Glutamatergic neuron (in vitro differentiated cells): ENCODE data around the gene CD19. TPM values are rescaled to one million over a fixed set of nuclear protein-coding genes. Genes with fewer than 3 reads are reported as not detected.

ENCODE experiments used
- DNase-seq: peaks from one replicate; pipeline ENCODE4 v3.0.0; 2022
- H3K27ac Mint-ChIP-seq: one replicate; pipeline ENCODE4 v1.8.0; 2020; ENCODE audit warnings: mild to moderate bottlenecking, mixed read lengths, inconsistent platforms; ENCODE audit not compliant: unreplicated experiment
- H3K27me3 Mint-ChIP-seq: one replicate; pipeline ENCODE4 v1.8.0; 2020; ENCODE audit warnings: mild to moderate bottlenecking, moderate library complexity, mixed read lengths, inconsistent platforms; ENCODE audit not compliant: unreplicated experiment
- H3K36me3 Mint-ChIP-seq: one replicate; pipeline ENCODE4 v1.8.0; 2020; ENCODE audit warnings: mild to moderate bottlenecking, mixed read lengths, inconsistent platforms; ENCODE audit not compliant: unreplicated experiment
- H3K4me1 Mint-ChIP-seq: one replicate; pipeline ENCODE4 v1.8.0; 2020; ENCODE audit warnings: mild to moderate bottlenecking, low read depth, mixed read lengths, inconsistent platforms; ENCODE audit not compliant: unreplicated experiment
- H3K4me3 Mint-ChIP-seq: one replicate; pipeline ENCODE4 v1.8.0; 2020; ENCODE audit warnings: mild to moderate bottlenecking, mixed read lengths, inconsistent platforms; ENCODE audit not compliant: unreplicated experiment
- H3K9me3 Mint-ChIP-seq: one replicate; pipeline ENCODE4 v1.8.0; 2020; ENCODE audit warnings: mild to moderate bottlenecking, moderate library complexity, mixed read lengths, inconsistent platforms; ENCODE audit not compliant: unreplicated experiment
- total RNA-seq: library from RNA; stranded (reverse); fragmentation: NEBNext Ultra II Directional; extraction: Animal tissue kit (Norgen Biotek cat#: 25700); gene quantifications from one replicate; pipeline ENCODE4 v1.2.1, GENCODE V29; 2021; ENCODE audit not compliant: unreplicated experiment
- TF ChIP-seq, protein P1 (sequence below): fragments of 200-600 bp; sonication (generic); IDR thresholded peaks from one replicate; pipeline ENCODE4 v1.5.0; 2021; ENCODE audit not compliant: partially characterized antibody, unreplicated experiment

The CD19 gene
- total RNA-seq, 1 donor from 2014 or later = 0.27 TPM

DNA sequence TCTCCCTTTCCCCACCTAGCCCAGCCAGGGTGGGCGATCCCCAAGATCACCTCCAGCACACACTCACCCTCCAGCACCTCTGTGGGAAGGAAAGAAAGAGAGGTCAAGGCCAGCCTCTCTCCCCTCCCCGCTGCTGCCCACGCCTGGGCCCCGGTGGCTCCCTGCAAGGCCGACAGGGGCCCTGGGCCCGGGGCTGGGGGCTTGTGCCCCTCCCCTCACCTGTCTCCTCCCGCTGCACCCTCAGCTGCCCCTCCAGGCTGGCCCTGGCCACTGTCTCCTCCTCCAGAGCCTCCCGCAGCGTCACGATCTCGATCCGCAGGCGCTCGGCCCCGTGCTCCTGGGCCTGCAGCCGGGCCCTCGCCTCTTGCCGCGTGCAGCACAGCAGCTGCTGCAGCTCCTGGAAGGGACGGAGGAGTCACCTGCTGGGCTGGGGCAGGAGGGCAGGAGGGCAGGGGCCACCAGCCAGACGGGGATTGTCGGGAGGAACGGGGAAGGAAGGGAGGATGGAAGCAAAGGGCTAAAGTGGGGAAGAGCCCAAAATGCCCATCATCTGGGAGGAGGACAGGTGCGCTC lies 25.9 kb upstream of the CD19 start:
- DNase-seq = no peak
- Mint-ChIP-seq H3K27ac (no peak overlapping the region), H3K9me3 (no peaks in the 10 kb centered on the region), H3K4me3 (no peak overlapping the region), H3K27me3 (peaks cover 7% of the 10 kb centered on the region), H3K4me1 (no peaks in the 10 kb centered on the region), H3K36me3 (no peaks in the 10 kb centered on the region)
- TF ChIP-seq, protein P1, sequence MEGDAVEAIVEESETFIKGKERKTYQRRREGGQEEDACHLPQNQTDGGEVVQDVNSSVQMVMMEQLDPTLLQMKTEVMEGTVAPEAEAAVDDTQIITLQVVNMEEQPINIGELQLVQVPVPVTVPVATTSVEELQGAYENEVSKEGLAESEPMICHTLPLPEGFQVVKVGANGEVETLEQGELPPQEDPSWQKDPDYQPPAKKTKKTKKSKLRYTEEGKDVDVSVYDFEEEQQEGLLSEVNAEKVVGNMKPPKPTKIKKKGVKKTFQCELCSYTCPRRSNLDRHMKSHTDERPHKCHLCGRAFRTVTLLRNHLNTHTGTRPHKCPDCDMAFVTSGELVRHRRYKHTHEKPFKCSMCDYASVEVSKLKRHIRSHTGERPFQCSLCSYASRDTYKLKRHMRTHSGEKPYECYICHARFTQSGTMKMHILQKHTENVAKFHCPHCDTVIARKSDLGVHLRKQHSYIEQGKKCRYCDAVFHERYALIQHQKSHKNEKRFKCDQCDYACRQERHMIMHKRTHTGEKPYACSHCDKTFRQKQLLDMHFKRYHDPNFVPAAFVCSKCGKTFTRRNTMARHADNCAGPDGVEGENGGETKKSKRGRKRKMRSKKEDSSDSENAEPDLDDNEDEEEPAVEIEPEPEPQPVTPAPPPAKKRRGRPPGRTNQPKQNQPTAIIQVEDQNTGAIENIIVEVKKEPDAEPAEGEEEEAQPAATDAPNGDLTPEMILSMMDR = no peak

DNA sequence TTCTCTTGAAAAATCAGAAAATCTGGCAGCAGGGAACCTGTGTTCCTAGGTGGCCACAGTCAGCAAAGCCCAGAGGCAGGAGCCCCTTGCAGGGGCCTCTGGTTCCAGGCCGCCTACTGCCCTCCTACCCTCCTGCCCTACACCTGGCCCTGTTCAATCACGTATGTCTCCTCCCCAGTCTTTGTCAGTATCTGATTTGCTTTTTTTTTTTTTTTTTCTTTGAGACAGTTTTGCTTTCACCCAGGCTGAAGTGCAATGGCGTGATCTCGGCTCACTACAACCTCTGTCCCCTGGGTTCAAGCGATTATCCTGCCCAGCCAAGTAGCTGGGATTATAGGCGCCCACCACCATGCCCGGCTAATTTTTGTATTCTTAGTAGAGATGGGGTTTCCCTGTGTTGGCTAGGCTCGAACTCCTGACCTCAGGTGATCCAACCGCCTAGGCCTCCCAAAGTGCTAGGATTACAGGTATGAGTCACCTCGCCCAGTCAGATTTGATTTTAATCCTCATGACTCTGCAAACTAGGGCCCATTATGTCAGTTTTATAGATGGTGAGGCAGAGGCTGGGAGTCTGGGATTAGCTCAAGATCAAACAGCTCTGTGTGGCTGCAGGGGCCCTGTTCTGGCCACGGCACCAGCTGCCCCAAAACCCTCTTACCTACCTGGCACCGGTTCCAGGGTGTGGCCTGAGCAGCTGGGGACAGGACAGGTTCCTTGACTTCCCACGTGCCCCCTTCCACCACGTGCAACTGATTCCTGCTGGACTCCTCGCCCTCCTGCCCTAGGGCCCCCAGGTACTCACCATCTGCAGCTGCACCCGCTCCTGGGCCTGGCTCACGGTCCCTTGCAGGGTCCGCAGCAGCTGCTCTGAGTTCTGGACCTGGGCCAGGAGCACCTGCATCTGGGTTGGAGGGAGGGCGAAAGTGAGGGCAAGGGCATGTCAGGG lies 21.4 kb upstream of the CD19 start:
- Mint-ChIP-seq H3K4me1 (no peaks in the 10 kb centered on the region), H3K27ac (no peak overlapping the region), H3K4me3 (no peak overlapping the region), H3K9me3 (no peaks in the 10 kb centered on the region), H3K27me3 (peaks cover 2% of the 10 kb centered on the region), H3K36me3 (peaks cover 5% of the 10 kb centered on the region)
- DNase-seq = no peak
- TF ChIP-seq, protein P1 = no peak

DNA sequence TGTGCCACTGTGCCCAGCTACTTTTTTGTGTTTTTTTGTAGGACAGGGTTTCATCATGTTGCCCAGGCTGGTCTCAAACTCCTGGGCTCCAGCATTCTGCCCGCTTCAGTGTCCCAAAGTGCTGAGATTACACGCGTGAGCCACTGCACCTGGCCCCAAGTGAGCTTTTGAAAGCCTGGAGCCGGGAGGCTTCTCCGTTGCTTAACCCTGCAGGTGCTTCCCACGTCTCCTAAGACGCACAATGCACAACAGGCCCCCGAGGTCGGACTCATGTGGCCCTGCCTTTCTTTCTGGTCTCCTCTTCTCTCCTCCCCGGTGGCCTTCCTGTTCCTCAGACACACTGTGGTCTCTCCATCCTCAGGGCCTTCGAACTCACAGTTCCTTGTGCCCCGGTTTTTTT lies 19.2 kb upstream of the CD19 start:
- no peak overlapping the region for H3K4me3 Mint-ChIP-seq
- H3K27me3 Mint-ChIP-seq = peaks cover 2% of the 10 kb centered on the region

DNA sequence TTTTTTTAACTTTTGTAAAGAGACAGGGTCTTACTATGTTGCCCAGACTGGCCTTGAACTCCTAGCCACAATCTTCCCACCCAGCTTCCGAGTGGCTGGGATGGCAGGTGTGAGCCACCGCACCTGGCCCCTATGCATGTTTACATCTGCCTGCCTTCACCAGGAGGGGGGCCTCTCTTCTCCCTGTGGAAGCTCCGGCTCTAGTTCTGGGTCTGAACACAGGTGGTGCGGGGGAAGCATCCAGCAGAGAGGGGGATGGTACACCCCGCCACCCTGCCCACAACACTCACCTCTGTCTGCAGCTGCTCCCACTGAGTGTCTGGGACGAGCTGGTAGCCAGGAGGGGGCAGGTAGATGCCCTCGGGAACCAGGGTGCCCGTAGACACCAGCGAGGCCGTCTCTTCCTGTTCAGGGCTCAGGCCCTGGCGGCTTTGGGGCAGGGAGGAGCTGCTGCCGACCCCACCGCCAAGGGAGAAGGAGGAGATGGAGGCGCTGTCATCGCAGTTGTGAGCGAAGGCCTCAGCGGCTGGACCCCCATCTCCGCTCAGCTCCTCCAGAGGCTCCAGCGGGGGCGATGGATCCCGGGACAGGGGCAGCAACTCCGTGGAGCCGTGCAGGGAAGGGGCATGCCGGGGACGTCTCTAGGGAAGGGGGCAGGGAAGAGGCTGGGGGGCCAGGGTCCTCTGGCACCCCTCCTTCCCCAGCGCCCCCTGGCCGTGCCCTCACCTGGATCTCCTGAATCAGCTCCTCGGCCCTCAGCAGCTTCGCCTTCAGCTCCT lies 17.6 kb upstream of the CD19 start:
- Mint-ChIP-seq H3K36me3 (peaks cover 11% of the 10 kb centered on the region), H3K4me3 (no peak overlapping the region)
- TF ChIP-seq, protein P1 = no peak

More for the DNA sequence above, 19.2 kb upstream of the CD19 start:
- Mint-ChIP-seq H3K36me3 (peaks cover 11% of the 10 kb centered on the region), H3K27ac (no peak overlapping the region), H3K9me3 (no peaks in the 10 kb centered on the region), H3K4me1 (no peaks in the 10 kb centered on the region)
- TF ChIP-seq, protein P1 = no peak
- DNase-seq = no peak

More for the DNA sequence above, 17.6 kb upstream of the CD19 start:
- H3K27ac Mint-ChIP-seq = no peak overlapping the region
- no peaks in the 10 kb centered on the region for H3K4me1 Mint-ChIP-seq
- DNase-seq = no peak
- peaks cover 2% of the 10 kb centered on the region for H3K27me3 Mint-ChIP-seq
- no peaks in the 10 kb centered on the region for H3K9me3 Mint-ChIP-seq
